Measurements from ENCODE around the gene NOTO. TPM values are rescaled to one million over a fixed set of nuclear protein-coding genes. Genes with fewer than 3 reads are reported as not detected.

Gene NOTO
- total RNA-seq, 2 experiments from 2014 or later = not detected

DNA sequence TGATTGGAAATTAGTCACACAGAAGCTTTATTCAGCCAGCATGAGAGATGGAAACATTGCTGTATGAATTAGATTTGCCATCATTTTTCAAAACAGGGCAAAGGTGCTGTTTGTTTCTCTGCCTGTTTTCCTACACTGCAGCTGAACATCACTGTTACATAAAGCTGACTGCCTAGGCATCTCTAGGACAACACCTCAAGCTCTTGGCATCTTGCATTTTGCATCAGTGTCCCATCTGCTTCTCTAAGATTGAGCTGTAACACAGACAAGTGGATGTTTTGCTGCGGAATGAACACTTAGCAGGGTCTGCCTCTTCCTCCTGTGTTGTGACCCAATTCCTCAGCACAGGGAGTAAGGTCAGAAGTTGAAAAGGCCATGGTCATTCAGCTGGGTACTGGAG, 36.6 kb downstream of the NOTO start:
- intact Hi-C loops (cut with micrococcal nuclease) = no loop called here
- Mint-ChIP-seq H3K27ac (peak overlapping the region; percentile 50), H3K9me3 (no peaks in the 10 kb centered on the region), H3K4me1 (ENCODE audit: low read depth) (peaks cover 41% of the 10 kb centered on the region), H3K27me3 (no peaks in the 10 kb centered on the region), H3K4me3 (no peak overlapping the region), H3K36me3 (ENCODE audit: low read depth) (peaks cover 56% of the 10 kb centered on the region)
- ATAC-seq = no peak
- DNase-seq = no peak
- CTCF ChIA-PET = interaction anchor here (1.2 to 2.9 kb wide), 2 partner anchors 11 to 51 kb away, joined by 3 to 11 read pairs; no protein-coding TSS in a partner anchor
- TF ChIP-seq, protein P1, sequence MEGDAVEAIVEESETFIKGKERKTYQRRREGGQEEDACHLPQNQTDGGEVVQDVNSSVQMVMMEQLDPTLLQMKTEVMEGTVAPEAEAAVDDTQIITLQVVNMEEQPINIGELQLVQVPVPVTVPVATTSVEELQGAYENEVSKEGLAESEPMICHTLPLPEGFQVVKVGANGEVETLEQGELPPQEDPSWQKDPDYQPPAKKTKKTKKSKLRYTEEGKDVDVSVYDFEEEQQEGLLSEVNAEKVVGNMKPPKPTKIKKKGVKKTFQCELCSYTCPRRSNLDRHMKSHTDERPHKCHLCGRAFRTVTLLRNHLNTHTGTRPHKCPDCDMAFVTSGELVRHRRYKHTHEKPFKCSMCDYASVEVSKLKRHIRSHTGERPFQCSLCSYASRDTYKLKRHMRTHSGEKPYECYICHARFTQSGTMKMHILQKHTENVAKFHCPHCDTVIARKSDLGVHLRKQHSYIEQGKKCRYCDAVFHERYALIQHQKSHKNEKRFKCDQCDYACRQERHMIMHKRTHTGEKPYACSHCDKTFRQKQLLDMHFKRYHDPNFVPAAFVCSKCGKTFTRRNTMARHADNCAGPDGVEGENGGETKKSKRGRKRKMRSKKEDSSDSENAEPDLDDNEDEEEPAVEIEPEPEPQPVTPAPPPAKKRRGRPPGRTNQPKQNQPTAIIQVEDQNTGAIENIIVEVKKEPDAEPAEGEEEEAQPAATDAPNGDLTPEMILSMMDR (IDR thresholded peaks at IDR 0.05) = no peak
- POLR2A ChIA-PET = interaction anchor here (0.8 to 9.9 kb wide), 6 partner anchors 14 to 51 kb away, joined by 3 to 97 read pairs (median 4); partner anchors contain the start of gene FBXO41

DNA sequence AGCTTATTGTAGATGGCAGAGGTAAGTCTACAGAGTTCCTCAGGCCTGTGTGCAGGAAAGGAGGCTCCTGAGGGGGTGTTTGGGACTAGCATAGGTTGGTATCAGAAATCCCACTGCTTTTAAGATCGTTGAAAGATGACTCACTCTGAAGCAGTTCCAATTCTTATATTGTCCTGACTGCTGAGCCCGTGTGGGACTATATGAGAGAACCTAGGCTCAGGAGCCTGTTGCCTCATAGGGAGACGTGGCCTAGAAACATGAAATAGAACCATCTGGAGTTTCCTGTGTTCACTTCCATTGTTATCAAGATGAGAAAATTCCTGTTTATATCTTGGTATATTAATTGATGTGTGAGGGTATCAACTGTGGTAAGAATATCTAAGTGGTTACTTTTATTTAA, 37.4 kb downstream of the NOTO start:
- Mint-ChIP-seq H3K4me1 (ENCODE audit: low read depth) (peaks cover 46% of the 10 kb centered on the region), H3K36me3 (ENCODE audit: low read depth) (peaks cover 60% of the 10 kb centered on the region), H3K27me3 (no peaks in the 10 kb centered on the region), H3K9me3 (no peaks in the 10 kb centered on the region), H3K4me3 (no peak overlapping the region), H3K27ac (peak overlapping the region; percentile 50)
- TF ChIP-seq, protein P1 (IDR thresholded peaks at IDR 0.05) = no peak
- POLR2A ChIA-PET = interaction anchor here (0.8 to 9.9 kb wide), 3 partner anchors 12 to 16 kb away, joined by 3 to 97 read pairs (median 3); no protein-coding TSS in a partner anchor
- DNase-seq (no peak), ATAC-seq (no peak)
- CTCF ChIA-PET = interaction anchor here (2.9 kb wide), 1 partner anchor 50 kb away, joined by 11 read pairs; no protein-coding TSS in a partner anchor
- intact Hi-C loops (cut with micrococcal nuclease) = no loop called here

DNA sequence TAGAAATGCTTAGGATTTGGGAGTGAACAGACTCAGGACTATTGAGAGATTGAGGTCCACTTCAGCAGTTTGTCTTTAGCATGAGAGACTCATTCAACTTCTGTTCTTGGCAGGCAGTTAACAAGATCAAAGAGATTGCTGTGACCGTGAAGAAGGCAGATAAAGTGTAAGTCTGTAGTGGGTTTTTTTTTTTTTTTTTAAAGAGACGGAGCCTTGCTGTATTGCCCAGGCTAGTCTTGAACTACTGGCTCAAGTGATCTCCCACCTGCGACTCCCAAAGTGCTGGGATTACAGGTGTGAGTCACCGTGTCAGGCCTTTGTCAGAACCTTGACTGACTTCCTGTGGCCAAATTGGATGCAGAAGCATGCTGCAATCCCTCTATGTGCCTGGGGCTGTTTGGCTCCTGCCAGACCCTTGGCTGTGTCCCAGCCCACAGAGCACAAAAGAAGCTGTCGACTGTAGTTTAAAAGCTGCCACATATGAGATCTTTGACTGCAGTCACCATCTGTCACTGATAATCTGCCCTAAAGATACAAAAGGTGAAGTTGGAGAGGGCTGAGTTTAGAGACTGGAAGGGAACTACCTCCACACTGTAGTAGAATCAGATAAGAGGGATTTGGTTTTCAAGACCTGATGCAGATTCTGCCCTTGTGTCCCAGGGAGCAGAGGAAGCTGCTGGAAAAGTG, 41.7 kb downstream of the NOTO start:
- no peaks in the 10 kb centered on the region for H3K9me3 Mint-ChIP-seq
- H3K4me1 Mint-ChIP-seq (ENCODE audit: low read depth) = peaks cover 25% of the 10 kb centered on the region
- no peak overlapping the region for H3K4me3 Mint-ChIP-seq
- POLR2A ChIA-PET = interaction anchor here (0.7 to 3.6 kb wide), 6 partner anchors 9 to 19 kb away, joined by 3 to 26 read pairs (median 4); partner anchors contain the start of genes CCT7 and PRADC1
- intact Hi-C loops (cut with micrococcal nuclease) = no loop called here
- DNase-seq (no peak), ATAC-seq (no peak)
- peaks cover 59% of the 10 kb centered on the region for H3K36me3 Mint-ChIP-seq (ENCODE audit: low read depth)
- H3K27ac Mint-ChIP-seq = peak overlapping the region; percentile 74
- no peaks in the 10 kb centered on the region for H3K27me3 Mint-ChIP-seq
- TF ChIP-seq, protein P1 (IDR thresholded peaks at IDR 0.05) = no peak
- CTCF ChIA-PET = interaction anchor here (0.9 to 2.0 kb wide), 6 partner anchors 8 to 67 kb away, joined by 3 to 6 read pairs (median 3); partner anchors contain the start of genes CCT7 and PRADC1

DNA sequence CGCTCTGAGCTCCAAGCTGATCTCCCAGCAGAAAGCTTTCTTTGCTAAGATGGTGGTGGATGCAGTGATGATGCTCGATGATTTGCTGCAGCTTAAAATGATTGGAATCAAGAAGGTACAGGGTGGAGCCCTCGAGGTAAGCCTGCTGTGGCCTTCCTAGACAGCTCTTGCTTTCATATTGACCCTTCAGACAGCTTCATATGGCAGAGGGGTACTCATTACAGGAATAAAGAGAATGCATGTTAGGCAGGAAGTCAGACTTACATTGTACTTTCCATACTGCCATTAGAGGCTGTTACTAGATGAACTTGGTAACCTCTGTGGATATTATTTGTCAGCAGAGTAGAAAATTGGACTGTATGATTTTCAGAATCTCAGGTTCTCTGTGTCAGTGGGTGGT, 42.2 kb downstream of the NOTO start:
- Mint-ChIP-seq H3K27me3 (no peaks in the 10 kb centered on the region), H3K9me3 (no peaks in the 10 kb centered on the region), H3K27ac (peak overlapping the region; percentile 74), H3K36me3 (ENCODE audit: low read depth) (peaks cover 57% of the 10 kb centered on the region), H3K4me3 (no peak overlapping the region), H3K4me1 (ENCODE audit: low read depth) (peaks cover 19% of the 10 kb centered on the region)
- TF ChIP-seq, protein P1 (IDR thresholded peaks at IDR 0.05) = no peak
- peak; percentile 55 for ATAC-seq
- DNase-seq = no peak
- POLR2A ChIA-PET = interaction anchor here (0.7 to 3.6 kb wide), 5 partner anchors 9 to 13 kb away, joined by 3 to 26 read pairs (median 4); partner anchors contain the start of genes CCT7 and PRADC1
- CTCF ChIA-PET = interaction anchor here (0.9 to 2.0 kb wide), 5 partner anchors 9 to 67 kb away, joined by 3 to 6 read pairs (median 3); partner anchors contain the start of gene CCT7
- intact Hi-C loops (cut with micrococcal nuclease) = no loop called here

DNA sequence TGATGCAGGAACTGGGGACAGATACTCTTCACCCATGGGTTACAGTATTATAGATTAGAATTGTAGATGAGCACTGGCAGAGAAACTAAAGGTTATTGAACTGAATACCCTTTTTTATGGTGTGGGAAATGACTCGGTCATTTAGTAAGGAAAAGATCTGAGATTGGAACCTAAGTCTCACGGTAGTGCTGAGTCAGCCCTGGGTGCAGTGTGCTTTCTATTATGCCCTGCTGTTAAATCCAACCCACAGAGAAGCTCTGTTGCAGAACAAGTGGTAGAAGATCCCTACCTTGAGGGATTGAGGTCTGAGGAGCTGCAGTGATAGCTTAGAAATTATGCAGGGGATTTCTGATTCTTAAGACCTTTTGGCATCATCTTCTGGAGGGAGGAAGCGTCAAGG, 44.5 kb downstream of the NOTO start:
- Mint-ChIP-seq H3K4me3 (no peak overlapping the region), H3K36me3 (ENCODE audit: low read depth) (peaks cover 68% of the 10 kb centered on the region), H3K27ac (peak overlapping the region; percentile 28), H3K27me3 (no peaks in the 10 kb centered on the region), H3K9me3 (no peaks in the 10 kb centered on the region), H3K4me1 (ENCODE audit: low read depth) (peaks cover 17% of the 10 kb centered on the region)
- TF ChIP-seq, protein P1 (IDR thresholded peaks at IDR 0.05) = no peak
- ChIA-PET CTCF (interaction anchor here (1.1 to 1.9 kb wide), 3 partner anchors 10 to 22 kb away, joined by 3 to 10 read pairs (median 8); partner anchors contain the start of genes CCT7 and PRADC1), POLR2A (interaction anchor here (0.8 to 3.0 kb wide), 5 partner anchors 13 to 42 kb away, joined by 3 to 11 read pairs (median 3); partner anchors contain the start of genes CCT7 and PRADC1)
- DNase-seq (no peak), ATAC-seq (no peak)
- intact Hi-C loops (cut with micrococcal nuclease) = no loop called here
